GM18909 (cell line): Measurements from ENCODE around the gene FGGY.

Experiments used
- ATAC-seq: cut with Tn5 transposase; IDR thresholded peaks from one replicate; pipeline ENCODE4 v1.9.1; 2021; ENCODE audit warnings: mild to moderate bottlenecking; ENCODE audit not compliant: unreplicated experiment, poor library complexity

The FGGY gene

DNA sequence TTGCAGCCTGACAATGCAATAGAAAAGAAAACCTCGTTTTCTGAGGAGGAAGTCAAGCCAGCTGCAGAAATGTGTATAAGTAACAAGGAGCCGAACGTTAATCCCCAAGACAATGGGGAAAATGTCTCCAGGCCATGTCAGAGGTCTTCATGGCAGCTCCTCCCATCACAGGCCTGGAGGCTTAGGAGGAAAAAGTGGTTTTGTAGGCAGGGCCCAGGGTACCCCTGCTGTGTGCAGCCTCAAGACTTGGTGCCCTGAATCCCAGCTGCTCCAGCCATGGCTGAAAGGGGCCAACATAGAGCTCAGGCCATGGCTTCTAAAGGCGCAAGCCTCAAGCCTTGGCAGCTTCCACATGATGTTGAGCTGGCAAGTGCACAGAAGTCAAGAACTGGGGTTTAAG, 439.9 kb downstream of the FGGY start:
- no peak for ATAC-seq

DNA sequence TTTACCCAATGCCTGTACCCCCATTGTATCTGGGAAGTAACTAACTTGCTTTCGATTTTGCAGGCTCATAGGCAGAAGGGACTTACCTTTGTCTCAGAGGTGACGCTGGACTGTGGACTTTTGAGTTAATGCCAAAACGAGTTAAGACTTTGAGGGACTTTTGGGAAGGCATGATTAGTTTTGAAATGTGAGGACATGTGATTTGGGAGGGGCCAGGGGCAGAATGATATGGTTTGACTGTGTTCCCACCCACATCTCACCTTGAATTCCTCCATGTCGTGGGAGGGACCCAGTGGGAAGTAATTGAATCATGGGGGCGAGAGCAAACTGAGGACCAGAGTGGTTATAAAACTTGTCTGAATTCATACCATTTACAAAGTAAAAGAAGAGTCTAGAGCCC, 440.7 kb downstream of the FGGY start:
- no peak for ATAC-seq

DNA sequence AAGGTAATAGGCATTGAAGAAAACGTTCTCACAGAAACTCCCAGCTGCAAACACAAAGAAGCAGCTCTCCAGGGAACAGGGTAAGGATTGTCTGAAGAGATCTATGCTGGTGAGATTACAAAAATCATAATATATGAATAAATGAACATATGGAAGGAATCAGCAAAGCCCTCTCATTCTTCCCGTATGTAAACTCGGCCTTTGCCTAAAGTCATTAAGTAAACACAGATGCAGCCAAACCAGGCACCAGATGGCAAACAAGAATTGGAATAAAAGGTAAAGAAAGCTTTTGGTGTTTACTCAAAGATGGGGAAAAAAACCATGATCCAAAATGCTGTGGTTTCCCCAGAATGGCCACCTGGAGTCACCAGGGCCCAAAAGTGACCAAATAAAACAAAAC, 441.3 kb downstream of the FGGY start:
- no peak for ATAC-seq

DNA sequence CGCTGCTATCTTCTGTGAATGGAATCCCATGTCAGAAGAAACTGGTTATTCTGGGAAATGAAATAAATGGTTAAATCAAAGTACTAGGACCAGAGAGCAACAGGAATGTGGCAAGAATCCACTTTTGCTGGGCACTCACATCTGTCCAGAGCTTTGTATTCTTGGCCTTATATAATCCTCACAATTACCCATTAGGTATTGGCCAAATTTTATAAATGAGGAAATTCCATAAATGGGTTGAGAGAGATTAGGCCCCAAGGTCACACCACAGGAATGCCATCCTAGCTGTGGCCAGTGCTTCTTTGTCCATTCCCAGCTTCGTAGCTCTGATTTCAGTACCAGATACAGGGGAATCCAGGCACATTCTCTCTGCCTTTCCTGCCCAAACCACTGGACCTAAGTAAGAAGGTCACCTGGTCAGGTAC, 441.7 kb downstream of the FGGY start:
- ATAC-seq, result no peak

DNA sequence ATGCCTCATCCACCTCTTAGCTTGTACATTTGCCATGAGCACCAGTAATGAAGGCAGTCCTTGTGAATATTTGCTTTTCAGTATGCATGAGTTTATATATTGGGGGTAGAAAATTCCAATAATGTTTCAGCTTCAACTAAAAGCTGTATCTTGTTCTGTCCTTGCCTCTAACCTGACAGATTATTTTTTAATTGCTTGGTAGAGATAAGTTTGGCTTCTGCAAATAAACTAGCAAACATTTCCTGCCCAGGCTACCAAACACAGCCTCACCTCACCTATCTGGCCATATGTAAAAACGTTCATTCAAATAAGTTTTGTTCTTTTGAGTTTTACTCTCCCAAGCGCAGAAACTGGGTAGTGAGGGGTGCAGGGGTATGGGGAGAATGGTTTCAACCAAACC, 442.2 kb downstream of the FGGY start:
- ATAC-seq, result no peak

DNA sequence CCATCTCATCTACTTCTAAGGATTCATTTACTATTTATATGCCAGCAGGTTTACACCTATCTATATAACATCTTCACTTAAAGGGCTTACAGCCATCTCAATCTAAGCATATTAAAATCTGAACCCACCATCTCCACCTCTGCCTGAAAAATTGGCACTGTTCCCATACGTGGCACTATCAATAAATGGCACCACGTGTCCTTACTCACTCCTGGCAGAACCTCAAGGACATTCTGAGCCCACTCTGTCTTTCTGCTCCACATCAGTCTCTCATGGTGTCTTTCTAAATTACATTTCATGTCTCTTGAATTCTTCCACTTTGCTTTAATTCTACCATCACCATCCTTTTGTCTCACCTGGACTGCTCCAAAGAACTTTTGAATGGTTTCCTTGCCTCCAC, 445.6 kb downstream of the FGGY start:
- no peak for ATAC-seq

DNA sequence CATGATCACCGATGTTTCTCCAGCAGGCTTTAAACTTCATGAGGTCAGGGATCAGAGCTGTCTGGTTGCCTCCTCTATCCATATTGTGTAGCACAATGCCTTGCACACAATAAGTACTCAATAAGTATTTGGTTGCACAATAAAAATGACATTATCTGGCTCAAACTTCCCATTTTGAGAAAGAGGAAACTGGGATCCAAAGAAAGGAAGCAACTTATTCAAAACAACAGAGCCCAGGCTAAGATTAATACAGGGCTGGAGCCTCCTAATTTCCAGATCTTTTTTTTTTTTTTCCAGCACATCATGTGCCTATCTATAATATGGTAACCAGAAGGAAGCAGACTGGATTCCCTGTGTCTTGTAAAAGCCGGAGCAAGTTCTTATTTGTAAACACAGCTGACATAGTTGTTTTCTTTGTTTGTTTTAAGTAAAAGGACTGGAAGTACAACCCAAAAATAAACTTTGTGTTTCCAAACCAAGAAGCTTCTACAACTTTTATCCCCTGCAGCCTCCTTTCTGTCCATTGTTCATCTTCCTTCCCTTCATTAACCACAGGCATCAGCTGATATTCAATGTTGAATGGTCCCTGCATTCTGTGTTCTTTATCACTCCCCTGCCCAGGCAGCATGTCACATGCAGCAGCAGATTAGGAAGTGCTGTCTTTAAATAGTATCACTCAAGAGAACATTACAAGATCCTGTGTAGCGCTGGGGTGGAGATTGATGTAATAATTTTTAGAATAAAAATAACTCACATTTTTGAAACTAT, 446.6 kb downstream of the FGGY start:
- no peak for ATAC-seq

DNA sequence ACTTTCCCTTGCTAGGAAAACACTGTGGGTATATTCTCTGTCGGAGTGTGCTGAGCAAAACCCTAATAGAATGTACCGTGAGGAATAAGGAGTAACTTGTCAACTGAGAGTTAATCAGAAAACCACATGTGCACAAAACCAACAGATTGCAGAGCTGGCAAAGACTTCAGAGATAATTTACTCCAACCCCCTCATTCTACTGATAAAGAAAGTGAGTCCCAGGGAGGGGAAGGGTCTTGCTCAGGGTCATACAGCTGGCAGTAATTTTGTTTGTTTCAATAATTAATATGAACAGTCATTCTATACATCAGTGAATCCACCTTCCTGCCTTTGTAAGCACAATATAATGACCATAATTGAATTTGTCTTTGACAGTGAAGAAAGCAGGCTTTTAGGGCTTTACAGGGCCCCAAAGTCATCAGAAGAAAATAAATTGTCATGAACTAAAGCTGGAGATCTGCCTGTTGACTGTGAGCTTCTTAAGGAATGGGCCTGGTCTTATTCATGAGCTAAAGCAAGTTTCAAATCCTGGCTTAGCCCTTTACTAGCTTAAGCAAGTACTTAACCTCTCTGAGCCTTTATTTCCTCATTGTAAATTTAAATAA, 450.6 kb downstream of the FGGY start:
- ATAC-seq, result no peak

DNA sequence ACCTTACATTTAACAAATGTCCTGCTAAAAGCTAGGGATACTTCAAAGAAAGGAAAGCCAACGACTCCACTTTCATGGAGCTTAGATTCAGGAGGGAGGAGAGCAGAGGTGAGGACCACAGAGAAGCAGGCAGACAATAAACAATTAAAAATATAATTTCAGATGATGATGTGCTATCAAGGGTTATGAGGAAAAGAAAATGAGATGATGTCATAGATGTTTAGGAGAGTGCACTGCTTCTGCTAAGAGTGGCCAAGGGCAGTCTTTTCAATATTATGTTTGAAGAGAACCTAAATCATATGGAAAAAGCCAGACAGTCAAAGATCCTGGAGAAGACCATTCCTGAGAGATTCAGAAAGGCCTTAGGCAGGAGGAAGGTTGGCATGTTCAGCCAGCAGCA, 451.2 kb downstream of the FGGY start:
- no peak for ATAC-seq

DNA sequence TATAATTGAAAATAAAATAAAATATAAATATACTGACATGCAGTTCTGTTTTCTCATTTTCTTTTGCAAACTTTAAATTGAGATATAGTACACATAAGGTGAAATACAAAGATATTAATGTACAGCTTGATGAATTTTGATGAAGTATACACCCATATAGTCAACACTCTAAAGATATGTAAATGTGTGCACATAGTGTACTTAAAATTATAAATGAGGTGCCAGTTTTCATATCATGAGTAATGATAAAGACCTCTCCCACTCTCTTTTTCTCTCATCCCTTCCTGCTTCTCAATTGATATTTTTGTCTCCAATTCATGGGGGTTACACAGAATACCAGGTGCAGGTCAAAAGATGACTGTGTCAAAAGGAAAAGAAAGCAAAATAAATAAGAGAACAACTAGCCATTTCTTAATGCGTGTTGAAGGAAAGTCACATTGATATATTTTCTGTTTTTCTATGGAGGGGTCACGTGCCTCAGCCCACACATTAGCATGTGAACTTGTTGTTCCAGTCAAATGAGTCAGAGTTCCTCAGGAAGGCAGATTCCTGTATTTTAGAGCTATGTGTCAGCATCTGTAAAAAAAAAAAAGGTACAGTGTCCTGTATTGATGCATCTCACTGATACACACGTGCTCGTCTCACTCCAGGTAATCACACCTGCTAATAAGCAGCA, 453.6 kb downstream of the FGGY start:
- ATAC-seq, result no peak

DNA sequence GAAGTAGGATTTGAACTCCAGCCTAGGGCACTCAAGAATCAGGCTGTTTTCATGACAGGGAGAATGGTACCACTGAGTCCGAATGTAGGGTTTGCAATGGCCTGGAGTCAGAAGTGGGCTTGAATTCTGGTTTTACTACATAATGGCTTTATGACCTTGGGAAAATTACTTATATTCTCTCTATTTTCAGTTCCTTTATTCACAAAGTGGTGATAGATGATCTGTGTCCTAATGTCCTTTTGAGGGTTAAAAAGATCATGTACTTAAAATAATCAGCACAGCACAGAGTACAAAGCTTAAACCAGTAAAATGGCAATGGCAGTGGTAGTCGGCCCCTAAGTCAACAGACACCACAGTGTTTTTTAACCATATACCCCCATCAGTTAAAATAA, 454.1 kb downstream of the FGGY start:
- no peak for ATAC-seq

DNA sequence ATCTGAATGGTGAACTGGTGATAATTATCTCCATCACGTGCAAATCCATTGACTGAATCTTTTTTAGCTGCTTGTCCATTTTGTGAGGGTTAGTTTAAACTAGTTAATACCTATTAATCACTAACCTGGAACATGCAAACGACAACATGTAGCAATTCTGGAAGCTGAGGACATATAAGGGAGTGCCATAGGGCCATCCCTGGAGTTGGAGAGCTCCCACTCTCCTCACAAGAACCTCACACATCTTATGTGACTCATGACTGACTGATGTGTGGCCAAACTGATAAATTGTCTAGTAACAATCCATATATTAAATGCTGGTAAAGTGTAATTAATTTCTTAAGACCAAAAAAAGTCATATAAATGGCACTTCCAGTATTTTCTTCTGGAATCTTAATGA, 454.9 kb downstream of the FGGY start:
- no peak for ATAC-seq

DNA sequence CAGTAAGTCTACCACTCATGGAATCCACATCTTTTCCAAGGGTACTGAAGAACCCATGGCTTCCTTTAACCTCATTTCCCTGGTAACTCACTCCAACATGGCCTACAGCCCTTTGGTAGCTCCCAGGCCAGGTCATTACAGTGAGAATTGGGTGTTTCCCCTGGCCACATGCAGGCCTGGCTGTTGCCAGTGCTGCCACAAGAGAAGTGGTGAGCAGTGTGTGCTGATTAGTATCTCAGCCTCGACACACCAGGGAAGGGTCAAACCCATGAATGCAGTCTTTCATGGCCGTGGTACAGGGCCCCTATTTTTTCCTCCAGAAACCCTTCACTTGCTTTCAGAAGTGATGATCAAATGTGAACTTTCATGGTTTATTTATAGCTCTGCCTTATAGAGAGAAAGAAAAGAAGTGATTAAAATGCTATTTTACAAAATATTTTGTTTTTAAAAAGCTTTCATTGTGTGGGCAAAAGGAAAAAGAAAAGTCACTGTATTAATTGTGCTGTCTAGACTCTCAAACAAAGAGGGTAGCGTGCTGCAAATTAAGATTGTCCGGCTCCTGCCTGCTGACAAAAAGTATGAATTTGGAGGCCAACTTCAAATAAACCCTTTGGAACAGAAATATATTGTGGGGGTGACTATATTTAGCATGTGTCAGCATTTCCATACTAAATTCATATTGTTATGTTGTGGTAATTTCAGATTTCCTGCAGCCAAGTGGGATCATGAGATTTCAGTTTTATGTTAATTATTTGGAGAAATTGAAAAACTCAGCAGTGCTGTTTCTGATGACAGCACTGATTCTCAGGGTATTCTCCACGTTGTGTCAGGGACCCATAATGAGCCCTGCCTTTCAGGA, 455.9 kb downstream of the FGGY start:
- peak; percentile 83 for ATAC-seq

DNA sequence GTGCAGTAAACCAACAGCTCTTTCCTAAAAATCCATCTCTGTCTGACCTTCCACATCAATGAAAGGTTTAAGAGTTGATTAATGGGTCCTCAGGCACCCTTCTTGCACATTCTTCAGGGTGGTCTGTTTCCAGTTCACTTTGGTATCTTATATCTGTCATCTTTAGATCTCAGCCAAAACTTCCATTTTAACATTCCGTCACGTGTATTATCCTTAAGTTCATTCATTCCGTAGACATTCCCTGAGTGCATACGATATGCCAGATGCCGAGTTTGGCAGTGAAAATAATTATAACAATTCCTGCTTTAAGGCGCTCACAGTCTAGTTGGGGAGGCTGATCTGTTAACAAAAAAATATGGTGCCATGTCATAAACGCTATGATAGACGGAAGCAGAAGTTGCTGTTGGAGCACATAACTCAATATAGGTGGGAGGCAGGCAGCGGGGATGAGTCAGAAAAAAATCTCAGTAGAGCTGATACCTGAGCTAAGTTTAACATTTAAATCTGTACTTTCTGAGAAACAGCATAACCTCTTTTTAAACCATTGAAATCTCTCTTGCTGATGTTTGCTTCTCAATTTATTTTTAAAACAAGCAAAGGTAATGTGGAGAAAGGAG, 458.3 kb downstream of the FGGY start:
- no peak for ATAC-seq

DNA sequence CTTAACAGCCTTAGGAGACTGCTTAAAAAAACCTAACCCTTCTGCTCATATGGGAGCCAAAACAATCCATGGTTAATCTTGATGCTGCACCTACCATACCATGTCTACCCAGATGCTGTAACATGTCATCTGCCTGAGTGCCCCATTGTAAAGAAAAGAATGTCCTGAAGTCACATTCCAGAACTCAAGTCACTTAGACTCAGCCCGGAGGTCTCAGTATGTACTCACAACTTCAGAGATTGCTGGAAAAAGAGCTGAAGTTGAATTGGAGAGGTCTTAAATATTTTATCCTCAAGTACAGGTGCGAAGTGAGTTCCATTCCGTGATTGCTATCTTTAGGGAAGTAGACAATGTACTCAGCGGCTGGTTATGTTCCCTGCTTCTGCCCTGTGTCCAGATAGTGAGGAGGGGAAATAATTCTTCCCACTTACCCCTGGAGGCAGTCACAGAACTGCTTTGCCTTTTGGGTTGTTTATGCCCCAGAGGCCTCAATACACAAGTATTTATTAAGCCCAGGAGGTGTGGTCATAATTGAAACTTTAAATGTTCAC, 460.4 kb downstream of the FGGY start:
- ATAC-seq, result no peak

DNA sequence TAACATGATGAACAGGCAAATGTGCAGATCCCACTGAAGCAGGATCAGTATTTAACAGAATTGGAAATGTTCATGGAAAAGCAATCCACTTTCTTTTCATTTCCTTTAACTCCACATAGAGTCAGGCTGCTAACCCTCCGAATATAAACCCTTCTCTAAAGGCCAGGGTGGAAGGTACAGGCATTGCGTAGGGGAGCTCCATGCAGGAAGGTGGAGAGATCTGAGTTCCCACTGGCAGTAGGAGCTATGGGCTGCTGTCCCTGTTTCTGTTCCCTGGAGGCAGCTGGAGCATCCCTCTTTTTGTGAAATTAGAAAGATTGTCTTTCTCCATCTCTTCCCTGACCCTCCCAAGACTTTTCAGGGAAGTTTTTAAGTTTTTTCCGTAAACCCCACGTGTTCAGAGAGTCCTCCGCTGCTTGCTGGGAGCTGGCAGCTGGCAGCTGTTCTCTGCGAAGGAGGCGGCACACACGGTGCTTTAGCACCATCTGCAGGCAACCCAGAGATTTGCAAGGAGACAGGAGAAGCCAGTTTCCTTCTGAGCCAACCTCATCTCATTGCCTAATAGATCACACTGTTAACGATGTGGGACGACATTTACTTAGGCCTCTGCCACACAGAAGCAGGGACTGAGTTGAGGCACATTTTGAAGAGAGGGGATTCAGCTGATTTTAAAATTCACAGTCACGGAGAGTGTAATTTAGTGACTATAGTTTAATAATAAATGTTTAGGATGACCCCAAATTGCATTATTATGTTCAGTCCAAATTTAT, 462.4 kb downstream of the FGGY start:
- peak; percentile 88 for ATAC-seq

DNA sequence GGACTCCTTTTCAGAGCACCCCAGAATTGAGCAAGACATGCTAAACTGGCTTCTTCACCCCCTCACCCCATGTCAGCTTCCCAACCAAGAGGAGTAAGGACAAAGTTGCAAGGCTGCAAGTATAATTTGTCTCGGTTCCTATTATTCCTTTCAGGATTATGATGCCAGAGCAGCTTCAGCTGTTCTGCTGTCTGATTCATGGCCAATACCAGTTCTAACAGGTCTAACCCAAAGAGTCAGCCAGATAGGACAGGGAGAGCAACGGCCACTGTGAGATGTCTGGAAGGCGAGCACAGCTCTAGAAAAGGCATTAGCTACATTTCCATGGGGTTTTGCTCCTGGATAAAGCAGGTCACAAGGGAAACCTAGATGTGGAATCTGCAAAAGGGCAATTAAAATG, 464.5 kb downstream of the FGGY start:
- no peak for ATAC-seq

DNA sequence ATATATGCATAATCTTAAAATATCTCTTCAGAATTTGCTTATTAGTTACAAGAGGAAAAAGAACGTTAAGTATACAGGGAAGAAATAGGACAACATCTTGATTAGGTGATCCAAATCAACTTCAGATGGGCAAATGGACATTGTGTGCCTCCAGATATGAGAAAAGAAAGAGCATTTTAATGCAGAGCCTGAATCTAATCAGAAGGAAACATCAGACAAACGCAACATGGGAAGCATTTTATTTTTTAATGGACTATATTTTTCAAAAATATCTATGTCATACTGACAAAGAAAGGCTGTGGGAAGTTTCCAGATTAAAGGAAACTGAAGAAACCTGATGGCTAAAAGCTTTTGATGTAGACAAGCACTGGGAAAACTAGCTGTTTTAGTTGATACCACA, 466.5 kb downstream of the FGGY start:
- no peak for ATAC-seq

DNA sequence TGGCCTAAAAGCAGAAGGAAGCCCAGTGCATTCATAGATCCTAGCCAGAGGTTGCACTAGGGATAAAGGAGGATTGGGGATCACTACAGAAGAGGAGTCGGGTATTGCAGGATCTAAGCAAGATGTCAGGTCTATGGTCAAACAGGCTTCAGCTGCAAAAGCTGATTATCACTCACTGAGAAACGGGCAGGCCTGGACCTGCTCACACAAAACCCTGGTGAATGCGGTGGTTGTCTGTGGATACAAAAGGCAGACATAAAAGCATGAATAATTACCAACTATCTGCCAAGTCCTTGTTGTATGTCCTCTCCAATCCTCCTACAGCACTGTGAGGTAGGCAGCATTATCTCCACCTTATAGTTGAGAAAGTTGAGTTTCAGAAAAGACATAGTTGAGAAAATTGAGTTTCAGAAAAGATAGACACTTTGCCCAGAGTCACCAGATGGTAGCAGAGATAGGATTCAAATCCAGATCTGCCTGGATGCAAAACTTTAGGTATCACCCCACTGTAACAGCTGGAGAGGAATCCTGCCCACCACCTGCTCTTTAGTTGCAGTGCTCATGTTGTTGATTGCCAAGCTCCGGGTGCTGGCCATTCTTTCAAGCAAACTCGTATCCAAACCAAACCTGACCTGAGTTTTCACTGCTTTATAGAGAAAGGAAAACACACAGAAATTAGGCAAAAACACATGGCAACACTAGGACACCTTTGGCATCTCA, 468.3 kb downstream of the FGGY start:
- ATAC-seq, result no peak
